ENCODE data around the gene OR10A6.
A peak's percentile ranks its signal among the peaks of the same experiment; 100 is the strongest.

Gene OR10A6, protein sequence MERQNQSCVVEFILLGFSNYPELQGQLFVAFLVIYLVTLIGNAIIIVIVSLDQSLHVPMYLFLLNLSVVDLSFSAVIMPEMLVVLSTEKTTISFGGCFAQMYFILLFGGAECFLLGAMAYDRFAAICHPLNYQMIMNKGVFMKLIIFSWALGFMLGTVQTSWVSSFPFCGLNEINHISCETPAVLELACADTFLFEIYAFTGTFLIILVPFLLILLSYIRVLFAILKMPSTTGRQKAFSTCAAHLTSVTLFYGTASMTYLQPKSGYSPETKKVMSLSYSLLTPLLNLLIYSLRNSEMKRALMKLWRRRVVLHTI

GRCh38 chr11:7931168-7931567 is at the start of gene OR10A6:
TSS of gene OR10A6 (minus strand) at chr11:7931268. CDS start at chr11:7928662, 2,606 bp downstream.
- no peak for DNase-seq (ENCODE audit: low spot score)

DNA sequence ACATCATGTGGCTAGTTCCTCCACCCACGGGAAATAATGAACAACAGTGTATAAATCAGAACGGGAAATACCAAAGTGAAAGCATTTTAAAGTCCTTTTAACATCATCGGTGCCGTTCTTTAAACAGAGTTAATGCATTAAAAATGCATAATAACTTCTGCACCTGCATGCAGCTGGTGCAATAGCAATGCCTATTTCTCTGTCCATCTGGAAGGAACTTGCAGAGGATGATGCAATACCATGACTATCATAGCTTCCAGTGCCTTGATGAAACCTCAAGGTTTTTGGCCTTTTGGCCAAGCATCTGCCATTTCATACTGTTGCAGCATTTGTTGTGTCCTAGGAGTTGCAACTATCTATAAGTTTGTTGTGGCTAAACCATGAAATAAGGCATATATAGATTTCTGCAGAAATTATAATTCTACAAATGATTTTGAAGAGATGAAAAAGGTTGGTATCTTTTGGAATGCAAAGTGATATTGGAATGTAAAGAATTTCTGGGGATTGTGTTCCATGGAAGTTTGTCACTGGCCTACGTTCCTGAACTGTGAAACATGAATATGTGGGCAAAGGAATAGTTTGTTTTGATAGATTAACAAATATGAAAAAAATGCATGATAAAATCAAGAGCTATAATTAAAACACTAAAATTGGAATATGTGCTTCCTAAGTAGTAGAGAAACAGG is 46.3 kb upstream of the OR10A6 start:
- DNase-seq (ENCODE audit: low spot score) = no peak

DNA sequence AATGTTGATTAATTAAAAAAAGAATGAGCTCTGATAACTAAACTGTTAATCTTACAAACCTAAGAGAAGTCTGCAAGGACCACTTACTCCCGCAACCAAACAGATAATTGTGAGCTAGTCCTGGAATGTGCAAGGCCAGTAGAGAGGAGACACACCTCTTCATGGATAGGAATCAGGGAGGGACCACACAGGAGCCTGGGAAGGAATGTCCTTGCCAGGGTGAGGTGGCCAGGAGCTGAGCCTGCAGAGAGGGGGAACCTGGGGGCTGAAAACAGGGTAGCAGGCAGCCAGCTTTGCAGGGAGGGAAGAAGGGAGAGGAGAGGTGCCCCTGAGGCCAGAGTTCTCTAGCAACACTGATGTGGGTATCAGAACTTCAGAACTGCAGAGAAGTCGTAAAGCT is 43.6 kb upstream of the OR10A6 start:
- no peak for DNase-seq (ENCODE audit: low spot score)

- DNase-seq (ENCODE audit: low spot score) = peak; percentile 64
These were observed 41.9 kb upstream of the OR10A6 start for GRCh38 chr11:7973011-7973410.

GRCh38 chr11:7971846-7972245 is 40.8 kb upstream of the OR10A6 start:
- DNase-seq (ENCODE audit: low spot score) = no peak

GRCh38 chr11:7969756-7970646 is 38.9 kb upstream of the OR10A6 start:
- DNase-seq (ENCODE audit: low spot score) = no peak

GRCh38 chr11:7968686-7969085 is 37.6 kb upstream of the OR10A6 start:
- no peak for DNase-seq (ENCODE audit: low spot score)

DNA sequence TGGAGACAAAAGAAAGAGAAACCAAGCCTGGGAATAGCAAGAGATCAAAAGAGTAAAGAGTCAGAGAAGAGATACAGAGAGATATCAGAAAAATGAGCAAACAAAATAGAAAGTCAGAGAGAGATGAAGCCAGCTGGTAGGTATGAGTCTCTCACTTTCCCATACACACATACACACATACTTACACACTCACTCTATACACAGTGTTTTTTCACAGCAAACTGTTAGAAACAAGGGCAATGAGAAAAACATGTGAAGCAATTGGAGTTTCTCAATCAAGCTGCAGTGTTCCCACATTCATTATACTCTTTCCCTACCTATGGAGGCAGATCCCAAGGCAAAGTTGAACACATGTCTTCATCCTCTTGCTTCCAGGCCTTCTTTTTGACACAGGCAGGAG is 36.8 kb upstream of the OR10A6 start:
- no peak for DNase-seq (ENCODE audit: low spot score)

DNA sequence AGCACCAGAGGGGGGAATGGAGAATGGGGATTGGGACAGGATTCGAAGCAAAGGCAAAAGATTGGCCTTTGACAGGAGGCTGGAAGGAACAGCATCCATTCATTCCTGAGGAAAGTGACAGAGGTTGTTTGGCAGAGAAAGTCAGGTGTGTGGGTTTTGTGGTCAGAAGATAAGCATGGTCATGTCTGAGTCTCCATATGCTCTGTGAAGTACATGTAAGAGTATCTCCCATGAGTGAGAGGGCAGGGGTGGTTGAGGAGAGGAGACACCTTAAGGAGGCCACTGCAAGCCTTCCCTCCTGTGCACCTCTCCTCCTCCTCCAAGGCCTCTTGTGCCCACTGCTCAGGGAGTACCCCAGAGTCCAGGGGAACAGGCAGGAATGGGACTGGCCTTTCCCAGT is 36.0 kb upstream of the OR10A6 start:
- no peak for DNase-seq (ENCODE audit: low spot score)

DNA sequence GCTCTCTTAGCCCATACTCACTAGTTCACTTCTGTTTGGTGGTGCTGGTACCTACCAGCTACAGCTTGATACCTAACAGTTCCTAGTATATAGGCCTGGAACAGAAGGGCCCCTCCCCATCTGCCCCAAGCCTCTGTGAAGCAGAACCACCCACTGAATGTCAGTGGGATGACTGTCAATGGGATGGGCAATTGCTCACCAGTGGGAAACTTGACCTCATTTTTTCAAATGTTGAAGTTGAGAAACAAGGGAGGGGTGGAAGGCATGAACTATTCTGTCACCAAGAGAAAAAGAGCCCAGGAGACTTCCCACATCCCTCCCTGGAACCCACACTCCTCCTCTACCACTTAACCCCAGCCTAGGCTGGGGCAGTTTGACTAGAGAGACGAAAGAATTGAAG is 34.3 kb upstream of the OR10A6 start, which contains the start of gene NLRP10:
Gene NLRP10 (minus strand): TSS at position 62 of the 400 bp plus-strand sequence. CDS start 1,952 bp downstream, outside the sequence.
- DNase-seq (ENCODE audit: low spot score) = no peak

GRCh38 chr11:7964873-7965272 is 33.8 kb upstream of the OR10A6 start:
- DNase-seq (ENCODE audit: low spot score) = no peak

DNA sequence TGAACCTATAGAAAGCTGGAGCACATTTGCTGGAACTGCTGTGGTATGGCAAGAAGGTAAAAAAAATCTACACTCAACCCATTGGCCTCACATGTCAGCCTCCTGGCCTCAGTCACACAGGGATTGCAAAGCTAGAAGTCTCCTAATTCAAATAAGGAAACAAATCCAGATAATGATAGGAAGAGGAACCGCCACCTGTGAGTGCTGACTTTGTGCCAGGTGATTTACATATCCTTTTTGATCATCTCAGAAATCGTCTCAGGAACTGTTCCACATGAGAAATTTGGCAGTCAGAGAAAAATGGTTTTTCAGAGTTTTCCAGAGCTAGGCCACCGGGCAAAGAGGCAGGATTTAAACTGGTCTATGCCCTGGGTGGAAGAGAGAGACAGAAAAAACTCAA is 33.2 kb upstream of the OR10A6 start:
- DNase-seq (ENCODE audit: low spot score) = no peak

- DNase-seq (ENCODE audit: low spot score) = no peak
These were observed 24.1 kb upstream of the OR10A6 start for GRCh38 chr11:7955191-7955590.

GRCh38 chr11:7949934-7950333 is 18.9 kb upstream of the OR10A6 start:
- DNase-seq (ENCODE audit: low spot score) = no peak

DNA sequence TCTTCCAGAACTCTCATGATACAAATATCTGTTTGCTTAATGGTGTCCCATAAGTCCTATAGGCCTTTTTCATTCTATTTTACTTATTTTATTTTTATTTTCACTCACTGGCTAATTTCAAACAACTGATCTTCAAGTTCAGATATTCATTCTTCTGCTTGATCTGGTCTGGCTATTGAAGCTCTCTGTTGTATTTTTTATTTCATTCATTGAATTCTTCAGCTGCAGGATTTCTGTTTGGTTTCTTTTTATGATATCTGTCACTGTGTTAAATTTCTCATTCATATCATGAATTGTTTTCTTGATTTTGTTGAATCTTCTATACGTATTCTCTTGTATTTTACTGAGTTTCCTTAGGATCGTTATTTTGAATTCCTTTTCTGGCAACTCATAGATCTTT is 13.1 kb upstream of the OR10A6 start:
- no peak for DNase-seq (ENCODE audit: low spot score)

DNA sequence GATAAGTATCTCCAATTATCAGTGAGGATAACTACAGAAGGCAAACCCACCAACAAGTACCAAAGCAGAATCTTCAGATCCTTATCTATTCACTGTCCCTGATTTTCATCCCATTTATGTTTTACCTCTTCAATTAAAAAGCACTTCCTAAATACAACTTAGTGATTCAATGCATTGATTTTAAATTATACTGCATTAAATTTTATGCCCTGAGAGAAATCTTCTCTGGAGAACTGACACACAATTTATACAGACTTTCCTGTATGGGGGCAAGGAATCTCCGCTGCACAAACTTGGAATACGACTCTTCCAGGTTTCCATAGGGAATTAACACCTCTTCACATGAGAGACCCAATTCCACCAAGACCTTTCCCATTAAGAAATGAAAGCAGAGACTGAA is 10.5 kb upstream of the OR10A6 start, which contains the start of gene OR10A3:
Gene OR10A3 (minus strand): TSS at position 101 of the 400 bp plus-strand sequence. CDS start 2,188 bp downstream, outside the sequence.
- no peak for DNase-seq (ENCODE audit: low spot score)

- DNase-seq (ENCODE audit: low spot score) = no peak
These were observed 10.1 kb upstream of the OR10A6 start for GRCh38 chr11:7941146-7941545.

DNA sequence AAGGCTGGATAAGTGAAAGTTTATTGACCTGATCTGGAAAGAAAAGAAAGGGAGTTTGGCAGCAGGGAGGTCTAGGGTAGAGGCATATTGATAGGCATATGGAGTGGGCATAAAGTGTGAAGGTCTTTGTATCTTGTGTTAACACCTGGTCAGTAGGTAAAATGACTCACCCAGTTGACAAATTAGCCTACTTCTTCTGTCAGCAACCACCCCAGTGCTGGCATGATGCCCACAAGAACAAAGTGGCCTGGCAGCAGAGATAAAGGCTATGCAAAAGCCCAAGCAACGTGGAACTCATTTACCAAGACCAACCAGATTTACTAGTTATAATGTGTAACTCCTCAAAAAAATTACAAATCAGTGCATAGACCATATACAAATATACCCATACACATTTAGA is 5.5 kb upstream of the OR10A6 start:
- DNase-seq (ENCODE audit: low spot score) = no peak

- no peak for DNase-seq (ENCODE audit: low spot score)
These were observed 3.4 kb downstream of the OR10A6 start for GRCh38 chr11:7927635-7928034.

- no peak for DNase-seq (ENCODE audit: low spot score)
These were observed 6.5 kb downstream of the OR10A6 start for GRCh38 chr11:7924536-7924935.

- DNase-seq (ENCODE audit: low spot score) = no peak
These were observed 12.9 kb downstream of the OR10A6 start for GRCh38 chr11:7918141-7918540.

- DNase-seq (ENCODE audit: low spot score) = no peak
These were observed 20.1 kb downstream of the OR10A6 start for GRCh38 chr11:7911011-7911410.
